AG08395 (cell line): ENCODE data around the gene SPDEF.

Source experiments
- DNase-seq: peaks from one replicate; pipeline ENCODE4 v3.0.0; 2012; ENCODE audit warnings: mixed read lengths, low spot score

The SPDEF gene

DNA sequence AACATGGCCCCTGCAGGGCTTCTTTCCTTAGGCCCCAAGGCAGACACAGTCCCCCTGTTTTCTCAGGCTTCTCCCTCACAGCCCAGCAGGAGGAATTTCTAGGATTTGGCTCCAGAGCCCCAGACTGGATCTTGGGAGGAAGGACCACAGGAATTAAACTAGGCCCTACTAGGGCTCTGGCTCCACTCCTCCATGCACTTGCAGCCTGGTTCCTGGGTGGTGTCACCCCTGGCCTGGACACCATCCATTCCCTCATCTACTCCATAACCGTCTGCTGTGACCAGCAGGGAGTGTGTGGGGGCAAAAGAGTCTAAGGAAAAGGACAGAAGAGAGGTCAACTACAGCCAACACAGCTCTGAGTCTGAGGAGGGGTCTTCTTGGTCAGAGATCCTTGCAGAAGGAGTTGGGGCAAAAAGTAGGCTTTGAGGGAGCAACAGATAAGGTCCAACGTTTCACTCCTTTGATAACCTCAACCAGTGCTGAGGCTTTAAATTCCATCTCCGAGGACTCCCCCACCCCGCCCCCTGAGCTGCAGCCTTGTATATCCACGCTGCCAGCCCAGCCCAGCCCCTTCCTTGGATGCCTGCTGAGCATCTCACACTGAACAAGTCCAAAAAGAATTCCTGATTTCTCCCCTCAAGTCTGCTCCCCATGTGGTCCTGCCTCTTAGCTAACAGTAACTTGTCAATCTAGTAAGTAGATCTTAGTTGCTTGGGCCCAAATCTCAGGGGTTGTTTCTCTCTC is 27.9 kb upstream of the SPDEF start:
- DNase-seq, result no peak

DNA sequence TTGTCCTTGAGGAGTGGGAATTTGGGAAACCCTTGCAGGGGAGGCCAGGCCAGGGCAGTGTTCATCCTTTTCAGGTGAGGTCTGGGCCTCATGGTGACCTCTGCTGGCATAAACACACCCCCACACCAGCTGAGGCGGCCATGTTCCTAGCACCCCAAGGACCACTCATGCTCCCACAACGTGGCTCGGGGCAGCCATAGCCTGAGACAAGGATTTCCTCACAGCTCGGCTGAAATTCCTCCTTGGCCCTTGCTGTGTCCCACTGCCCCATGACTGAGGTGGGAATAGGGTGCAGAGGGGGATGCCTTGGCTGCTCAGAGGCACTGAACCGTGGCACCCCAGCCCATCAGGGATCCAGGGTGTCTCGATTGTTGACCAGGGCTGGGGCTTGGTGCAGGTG is 27.3 kb upstream of the SPDEF start:
- DNase-seq, result no peak

DNA sequence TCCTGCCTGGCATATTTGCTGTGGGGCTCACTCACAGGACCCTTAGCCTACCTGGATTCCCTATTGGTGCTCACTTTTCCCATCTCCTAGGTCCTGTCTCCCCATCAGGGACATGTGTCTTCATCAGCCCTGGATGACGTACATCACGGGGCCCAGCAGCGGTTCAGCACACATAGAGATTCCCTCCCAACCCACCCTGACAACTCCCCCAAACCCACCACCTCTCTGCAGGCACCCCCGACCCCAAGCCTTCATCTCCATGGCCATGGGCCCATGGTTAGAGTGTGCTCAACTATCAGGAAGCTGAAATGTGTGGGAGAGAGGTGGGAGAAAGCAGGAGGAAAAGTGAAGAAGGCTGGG is 25.4 kb upstream of the SPDEF start:
- DNase-seq, result no peak

DNA sequence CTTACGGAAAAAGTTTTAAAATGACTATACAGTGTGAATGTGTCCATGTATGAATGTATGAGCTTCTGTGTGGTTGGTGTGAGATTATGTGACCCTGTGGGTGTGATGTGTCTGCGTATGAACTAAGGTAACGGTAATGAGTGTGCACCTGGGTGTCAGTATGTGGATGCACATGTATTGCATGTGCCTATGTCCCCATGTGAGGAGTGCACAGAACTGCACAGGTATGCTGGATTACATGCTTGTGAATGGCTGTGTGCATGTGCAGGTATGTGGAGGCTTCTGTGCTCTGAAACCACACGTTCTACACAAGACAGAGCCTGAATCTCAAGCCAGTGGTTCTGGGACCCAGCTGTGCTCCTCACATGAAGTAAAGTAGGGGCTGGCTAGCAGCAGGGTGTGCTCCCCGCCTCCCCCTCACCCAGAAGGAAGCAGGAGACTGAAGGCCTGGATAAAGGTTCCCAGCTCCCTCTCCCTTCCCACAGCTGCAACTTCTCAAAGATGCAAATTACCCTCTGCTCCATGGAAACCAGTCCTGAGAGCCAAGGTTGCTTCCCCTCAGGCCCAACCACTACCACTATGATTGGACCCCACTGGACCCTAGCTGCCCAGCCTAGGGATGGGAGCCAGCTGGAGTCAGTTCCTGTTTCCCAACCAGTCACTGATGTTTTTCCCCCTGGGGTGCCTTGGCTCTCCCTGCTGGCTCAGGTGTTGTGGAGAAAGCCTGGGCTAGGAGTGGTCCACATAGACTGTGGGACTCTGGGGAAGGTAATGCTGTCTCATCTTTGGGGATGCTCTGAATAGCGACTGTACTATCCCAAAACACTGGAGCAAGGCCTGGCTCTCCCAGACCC is 24.8 kb upstream of the SPDEF start:
- DNase-seq, result no peak

DNA sequence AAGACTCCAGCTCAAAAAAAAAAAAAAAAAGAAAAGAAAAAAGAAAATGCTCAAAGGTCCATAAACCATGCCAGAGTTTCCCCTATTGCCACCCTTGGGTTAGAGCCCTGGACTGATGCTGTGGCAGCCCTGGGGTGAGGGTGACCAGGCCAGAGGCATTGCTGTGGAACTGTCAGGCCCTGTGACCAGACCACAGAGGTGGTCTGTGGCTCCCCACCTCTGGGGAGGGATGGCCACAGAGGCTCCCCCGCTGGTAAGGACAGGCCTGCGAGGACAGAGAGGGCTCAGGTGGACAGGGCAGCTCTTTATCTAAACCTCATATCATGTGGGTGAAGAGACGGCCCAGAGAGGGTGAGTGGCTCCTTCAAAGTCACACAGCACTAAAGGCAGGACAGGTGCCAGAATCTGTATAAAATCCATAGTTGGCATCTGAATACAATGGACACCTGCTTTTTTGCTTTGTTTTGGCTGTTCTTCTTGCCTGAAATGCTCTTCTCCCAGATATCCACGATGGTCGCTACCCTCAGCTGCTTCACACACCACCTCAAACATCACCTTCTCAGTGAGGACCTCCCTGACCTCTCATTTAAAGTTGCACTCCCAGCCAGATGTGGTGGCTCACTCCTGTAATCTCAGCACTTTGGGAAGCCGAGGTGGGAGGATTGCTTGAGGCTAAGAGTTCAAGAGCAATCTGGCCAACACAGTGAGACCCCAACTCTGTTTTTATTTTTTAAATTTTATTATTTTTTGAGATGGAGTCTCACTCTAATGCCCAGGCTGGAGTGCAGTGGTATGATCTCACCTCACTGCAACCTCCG is 22.5 kb upstream of the SPDEF start:
- DNase-seq, result no peak

DNA sequence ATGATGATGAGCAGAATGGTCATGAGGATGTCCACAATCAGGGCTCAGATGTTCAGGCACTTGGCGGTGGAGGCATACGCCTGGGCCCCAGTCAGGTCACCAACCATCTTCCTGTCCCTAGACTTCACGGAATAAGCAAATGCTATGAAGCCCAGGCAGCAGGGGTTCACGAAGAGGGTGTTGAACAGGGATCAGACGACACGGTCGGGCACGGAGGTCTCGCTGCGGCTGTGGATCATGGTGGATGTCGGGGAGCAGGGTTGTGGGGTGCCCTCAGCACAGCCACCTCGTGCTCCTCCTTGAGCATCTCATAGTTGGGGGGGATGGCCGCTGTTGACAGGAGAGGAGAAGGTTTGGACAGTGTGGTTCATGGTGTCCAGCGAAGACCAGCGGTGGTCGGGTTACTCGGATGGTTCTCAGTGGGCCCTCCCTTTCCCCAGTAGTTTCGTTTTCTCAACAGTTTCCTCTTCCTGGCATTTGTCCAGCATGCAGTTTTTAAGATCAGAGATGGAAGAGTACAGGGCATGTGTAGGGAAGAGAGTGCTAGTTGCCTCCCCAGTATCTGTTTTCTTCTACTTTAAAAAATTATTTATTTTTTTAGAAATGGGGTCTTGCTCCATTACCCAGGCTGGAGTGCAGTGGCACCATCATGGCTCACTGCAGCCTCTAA is 20.3 kb upstream of the SPDEF start:
- no peak for DNase-seq

DNA sequence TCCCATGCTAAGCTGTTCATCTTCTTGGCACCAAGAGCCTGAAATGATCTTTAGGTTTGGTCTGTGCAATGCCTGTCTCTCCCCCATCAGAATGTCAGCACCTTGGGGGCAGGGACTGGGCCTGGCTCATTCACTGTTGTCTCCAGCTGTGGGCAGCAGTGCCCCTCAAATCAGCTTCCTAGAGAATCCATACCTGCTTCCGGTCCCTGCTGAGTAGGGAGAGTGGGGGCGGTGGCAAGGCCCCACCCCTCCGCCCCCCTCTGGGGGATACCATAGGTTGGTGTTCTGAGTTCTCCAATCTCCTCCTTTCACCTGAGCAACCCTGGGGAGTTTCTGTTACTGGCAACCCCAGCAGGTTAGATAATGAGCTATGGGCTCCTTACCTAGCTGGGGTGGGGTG is 19.2 kb upstream of the SPDEF start:
- no peak for DNase-seq

DNA sequence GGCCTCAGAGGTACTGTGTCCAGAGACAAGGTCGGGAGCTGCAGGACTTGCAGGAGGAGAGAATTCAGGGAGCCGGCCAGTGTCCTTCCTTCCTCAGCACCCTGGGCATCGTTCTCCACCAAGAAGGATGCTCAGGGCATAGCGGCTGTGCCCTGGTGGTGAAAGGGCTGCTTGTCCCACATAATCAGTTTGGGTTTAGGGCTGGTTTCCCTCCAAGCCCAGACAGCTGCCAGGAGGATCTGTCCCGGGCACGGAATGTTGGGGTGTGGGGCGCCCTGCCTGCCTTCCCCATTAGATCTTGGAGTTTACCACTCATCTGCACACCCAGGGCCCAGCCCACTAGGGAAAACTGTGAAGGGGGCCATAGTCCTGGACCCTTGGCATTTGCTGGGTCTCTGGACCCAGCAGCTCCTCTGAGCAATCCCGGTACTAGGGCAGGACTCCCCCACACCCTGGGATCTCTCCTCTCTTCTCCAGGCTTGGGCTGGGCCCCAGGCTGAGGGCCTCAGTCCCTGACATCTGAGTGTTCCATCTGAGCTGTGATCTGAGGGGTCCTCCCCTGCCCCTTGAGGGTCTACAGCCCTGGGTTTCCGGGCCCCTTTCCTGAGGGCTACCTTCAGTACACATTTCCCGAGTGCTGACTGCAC is 18.6 kb upstream of the SPDEF start:
- DNase-seq, result no peak

DNA sequence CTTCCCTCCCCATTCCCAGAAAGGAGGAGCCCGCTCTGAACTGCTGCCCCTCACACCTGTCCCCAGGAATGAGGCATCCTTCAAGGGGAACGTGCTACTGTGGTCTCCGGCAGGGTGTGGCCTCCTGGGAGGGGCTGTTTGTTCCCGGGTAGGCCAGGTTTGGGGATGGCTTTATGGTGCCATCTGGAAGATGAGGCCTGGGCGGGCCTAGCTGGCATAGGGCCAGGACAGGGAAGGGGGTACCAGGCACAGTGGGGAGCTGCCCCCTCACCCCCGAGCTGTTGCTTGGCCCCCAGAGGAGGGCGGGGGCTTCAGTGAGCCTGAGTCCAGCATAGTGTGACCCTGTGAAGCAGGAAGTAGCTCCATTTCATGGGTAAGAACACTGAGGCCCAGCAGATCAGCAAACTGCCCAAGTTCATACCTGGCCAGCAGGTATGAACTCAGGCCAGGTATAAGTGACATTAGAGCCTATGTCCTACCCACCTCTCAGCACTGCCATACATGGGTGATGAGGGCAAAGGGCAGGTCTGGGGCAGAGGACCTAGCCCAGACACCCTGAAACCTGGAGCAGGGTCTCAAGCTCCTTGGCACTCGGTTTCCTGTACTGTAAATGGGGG is 17.5 kb upstream of the SPDEF start:
- DNase-seq, result no peak

DNA sequence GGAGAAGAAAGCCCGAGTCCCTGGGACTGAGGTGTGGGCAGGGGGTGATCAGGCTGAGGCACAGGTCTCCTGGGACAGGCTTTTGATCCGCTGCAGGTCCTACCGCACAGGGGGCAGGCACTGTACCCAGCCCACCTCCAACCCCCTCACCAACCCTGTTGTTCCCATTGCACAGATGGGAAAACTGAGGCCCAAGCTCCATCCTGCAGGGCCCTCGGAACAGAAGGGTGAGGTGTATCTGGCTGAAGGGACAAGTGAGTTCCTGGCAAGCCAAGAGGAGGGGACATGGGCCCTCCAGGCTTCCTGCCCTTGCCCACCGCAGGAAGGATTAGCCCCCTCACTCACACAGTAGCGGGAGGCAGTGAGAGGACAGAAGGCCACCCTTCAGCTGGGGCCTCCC is 16.5 kb upstream of the SPDEF start:
- DNase-seq, result no peak

DNA sequence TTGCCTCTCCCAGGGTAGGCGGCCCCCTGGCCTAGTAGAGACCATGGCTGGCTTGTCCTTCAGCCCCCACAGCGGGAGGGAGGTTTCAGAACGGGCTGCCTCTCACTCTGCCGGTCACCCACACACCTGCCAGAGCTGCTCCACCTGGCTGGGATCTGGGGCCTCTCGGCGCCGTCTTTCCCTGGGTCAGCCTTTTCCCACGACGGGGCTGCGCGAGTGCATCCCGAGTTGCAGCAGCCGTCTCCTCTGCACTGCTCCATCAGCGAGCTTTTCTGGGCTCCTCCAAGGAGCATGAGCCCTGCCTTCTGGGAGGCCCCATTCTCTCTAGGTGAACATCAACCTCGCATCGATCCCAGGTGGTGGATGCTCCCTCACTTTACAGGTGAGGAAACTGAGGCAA is 15.9 kb upstream of the SPDEF start:
- no peak for DNase-seq

DNA sequence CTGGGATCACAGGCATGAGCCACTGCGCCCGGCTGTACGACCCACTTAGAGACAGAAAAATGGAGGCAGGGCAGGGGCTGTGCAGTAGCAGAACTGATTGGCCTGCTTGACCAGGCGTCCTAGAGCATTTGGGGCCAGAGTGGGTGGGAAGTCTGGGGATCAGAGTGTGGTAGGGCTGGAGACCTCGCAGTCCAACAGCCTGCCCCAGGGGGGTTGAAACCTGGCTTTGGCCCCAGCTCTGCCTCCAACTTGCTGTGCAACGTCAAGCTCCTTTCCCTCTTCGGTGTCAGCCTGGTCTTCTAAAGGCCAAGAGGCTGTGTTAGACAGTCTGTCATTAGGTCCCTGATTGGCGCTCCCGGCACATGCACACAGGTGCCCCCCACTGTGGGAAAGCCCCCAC is 15.3 kb upstream of the SPDEF start:
- DNase-seq, result no peak

DNA sequence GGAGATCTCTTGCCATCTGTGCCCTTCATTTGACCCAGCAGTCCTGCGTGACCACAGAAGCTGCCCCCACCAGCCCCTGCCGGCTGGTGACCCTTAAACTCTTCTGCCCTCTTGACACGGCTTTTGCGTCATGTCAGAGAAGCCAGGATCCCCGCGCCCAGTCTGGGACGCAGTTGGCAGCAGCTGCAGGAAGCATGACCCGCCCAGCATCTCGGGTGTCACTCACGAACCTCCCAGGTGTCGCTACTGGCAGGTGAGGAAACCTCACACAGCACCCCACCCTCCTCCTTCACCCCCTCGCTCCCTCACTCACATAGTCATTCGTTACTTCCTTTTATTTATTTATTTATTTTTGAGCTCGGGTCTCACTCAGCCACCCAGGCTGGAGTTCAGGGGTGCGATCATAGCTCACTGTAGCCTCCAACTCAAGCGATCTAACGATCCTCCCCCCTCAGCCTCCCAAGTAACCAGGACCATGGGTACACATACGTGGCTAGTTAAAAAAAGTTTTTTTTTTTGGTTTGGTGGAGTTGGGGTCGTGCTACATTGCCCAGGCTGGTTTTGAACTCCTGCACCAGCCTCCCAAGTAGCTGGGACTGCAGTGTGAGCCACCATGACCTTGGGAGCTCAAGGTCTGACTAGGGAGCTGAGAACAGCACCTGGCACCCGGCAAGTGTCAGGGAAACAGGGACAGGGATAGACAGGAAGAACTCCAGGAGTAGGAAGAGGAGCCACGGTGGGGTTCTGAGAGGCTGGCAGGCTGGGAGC is 14.1 kb upstream of the SPDEF start:
- no peak for DNase-seq

DNA sequence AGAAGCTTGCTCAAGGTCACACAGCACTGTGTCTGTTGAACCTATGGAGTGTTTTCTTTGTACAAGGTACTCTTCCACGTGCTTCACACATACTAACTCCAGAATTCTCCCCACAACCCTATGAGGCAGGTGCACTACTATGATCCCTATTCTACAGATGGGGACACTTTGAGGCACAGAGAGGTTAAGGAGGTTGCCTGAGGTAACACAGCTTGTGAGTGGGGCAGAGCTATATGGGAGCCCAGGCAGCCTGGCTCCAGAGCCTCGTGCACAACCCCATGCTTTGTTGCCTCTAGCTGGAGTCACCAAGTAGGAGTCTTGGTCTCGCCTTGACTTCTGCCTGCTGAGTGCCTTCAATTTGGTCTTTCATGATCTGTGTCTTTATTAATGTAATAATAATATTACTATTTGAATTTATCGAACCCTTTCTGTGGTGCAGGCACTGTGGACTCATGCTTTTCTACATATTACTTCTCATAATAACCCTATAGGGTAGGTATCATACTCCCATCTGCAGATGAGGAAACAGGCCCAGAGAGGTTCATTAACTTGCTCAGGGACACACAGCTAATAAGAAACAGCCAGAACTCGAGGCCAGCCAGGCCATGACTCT is 13.3 kb upstream of the SPDEF start:
- no peak for DNase-seq

DNA sequence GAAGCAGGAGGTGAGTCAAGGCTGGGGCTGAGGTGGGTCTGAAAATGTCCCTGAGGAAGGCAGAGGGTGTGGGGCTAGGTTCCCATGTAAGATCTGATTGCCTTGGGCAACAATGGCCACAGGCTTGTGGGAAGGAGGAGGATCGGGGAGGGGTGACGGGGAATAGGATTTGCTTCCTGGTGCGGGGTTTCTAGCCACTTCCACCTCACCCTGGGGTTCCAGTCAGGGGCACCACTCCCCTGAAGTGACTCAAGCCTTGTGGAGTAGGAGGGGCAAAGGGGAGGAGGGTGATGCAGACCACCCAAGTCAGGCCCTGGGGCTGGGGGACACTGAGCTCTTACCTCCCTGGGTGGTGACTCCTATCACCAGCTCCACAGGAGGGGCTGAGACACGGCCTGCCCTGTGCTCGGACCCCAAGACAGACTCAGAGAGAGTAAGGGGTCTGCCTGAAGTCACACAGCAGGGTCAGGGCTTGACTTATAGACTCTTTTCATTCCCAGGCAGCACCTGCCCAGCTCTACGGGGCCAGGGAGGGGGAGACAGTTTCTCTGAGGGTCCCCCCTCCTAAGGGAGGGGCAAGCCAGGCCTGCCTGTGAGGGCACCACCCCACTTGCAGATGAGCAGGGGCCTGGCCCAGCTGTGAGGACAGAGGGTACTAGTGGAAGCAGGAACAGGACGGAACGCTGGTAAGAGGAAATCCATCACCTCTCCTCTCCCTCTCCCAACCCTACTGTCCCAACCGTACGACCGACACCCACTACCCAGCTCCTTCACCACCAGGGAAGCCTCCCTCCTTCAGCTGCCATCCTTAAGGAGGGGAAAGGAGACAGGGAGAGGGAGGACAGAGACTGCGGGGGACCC is 12.4 kb upstream of the SPDEF start:
- DNase-seq, result no peak

DNA sequence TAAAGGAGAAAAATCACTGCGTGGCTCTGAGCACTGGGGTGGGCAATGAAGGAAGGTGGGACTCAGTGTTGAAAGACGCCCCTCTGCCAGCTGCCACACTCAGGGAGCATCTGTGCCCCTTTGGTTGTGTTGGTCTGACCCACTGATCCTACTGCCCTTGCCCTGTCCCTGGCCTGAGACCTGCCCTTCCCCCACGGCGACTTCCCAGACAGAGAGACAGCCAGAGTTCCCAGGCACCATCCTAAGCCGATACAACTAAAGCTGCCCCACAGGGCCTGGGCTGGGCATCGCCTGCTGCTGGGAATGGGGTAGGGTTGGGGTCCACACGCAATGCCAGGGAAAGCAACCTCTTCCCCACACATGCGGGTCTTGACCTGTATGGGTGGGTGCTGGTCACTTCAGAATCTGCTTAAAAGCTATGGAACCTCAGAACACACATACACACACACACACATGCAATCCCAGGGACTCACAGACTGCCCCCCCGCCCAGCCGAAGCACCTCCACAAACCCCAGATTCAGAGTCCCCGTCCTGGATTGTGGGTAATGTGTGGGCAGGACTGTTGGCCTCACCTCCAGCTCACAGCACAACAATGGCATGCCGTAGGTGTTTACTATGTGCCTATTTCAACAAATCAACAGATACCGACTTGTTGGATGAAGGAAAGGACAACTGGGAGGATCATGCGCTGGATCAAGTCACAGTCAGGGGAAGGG is 10.9 kb upstream of the SPDEF start:
- no peak for DNase-seq

DNA sequence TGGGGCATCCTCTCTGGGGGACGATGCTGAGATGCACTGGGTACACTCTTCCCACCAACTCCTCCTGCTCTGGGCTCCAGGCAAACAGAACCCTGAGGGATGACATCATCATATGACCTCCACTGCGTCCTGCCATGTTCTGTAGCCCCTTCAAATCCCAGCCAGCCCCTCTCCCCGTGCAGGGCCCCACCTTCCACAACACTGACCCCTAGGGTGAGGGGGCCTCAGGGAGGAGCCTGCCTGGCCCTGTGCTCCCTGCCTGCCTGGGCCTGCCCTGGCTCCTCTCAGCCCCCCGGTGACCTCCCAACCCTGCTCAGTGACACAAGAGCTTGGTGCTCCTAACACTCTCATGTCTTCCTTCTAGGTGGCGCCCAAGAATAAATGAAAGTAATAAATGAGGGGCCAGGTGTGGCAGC is 9.6 kb upstream of the SPDEF start:
- no peak for DNase-seq

DNA sequence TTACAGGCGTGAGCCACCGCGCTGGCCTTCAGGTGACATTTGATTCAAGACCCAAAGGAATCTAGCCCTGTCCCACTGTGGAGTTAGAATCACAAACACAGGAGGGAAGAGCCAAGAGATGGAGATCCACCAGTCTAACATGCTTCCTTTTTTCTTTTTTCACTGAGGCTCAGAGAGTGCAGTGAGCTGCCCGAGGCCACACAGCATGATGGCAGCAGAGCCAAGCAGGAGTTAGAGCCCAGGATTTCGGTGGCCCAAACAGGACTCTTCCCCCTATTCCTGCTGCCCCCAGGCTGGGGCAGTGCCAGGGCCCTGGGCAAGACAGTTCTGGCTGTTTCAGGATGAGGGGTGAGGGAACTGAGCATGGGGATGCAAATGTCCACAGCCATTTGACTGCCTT is 8.1 kb upstream of the SPDEF start:
- no peak for DNase-seq

DNA sequence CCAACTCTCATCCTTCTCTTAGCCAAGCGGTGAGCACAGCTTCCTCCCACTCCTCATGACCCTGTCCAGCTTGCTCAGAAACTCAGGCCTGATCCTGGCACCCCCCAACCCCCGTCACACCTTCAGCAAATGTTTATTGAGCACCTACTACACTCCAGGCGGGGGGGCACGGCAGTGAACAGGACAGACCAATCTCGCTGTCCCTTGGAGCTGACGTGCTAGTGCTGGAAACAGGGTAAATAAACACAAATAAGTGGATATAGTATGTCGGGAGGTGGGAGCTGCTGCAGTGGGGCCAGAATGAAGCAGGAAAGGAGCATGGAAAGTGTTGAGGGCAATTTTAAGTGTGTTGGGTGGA is 7.4 kb upstream of the SPDEF start:
- no peak for DNase-seq
